Transverse colon (tissue), 4 donors: ENCODE measurements around the gene CPEB3.

ENCODE experiments used
- CTCF ChIP-seq, 5 experiments: fragments of 200-600 bp in 3 of 5; fragments of 450-650 bp in 2 of 5; sonication (generic) in 3 of 5; IDR thresholded peaks; 1 replicate in 2 of 5; 2 replicates in 3 of 5; pipeline ENCODE4 v1.5.1; 2016 to 2017; ENCODE audit warnings: antibody characterized with exemption in 5 of 5, inconsistent platforms in 3 of 5, mild to moderate bottlenecking in 2 of 5, moderate library complexity in 1 of 5
- EP300 ChIP-seq: sonication (generic); formaldehyde crosslinking; IDR thresholded peaks from one replicate; pipeline ENCODE4 v1.6.1; 2017; ENCODE audit warnings: antibody characterized with exemption, low read depth
- POLR2A ChIP-seq: fragments of 450-650 bp; IDR thresholded peaks from one replicate; pipeline ENCODE4 v1.6.1; 2016; ENCODE audit warnings: antibody characterized with exemption, mild to moderate bottlenecking, moderate library complexity
- POLR2AphosphoS5 ChIP-seq, 3 donors: sonication (generic); formaldehyde crosslinking; IDR thresholded peaks; one replicate each; pipeline ENCODE4 v1.6.1; 2016; ENCODE audit warnings: antibody characterized with exemption in 3 of 3

DNA sequence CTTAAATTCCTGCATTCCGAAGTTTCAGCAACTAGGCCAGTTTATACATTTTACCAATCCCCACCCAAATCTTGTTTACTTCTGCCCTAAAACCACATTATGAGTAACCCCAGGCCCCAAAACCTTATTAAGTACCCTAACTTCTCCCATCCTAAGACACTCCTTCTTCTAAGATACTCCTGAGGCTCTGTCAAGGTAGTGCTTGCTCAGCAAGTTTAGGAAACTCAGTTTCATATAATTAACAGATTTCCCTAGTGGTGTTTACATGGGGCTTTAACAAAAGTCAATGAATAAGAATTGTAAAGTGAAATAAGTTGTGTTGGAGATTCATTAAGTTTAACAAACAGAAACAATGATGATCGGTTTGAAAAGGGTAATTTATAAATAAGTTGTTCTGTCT is 77.8 kb downstream of the CPEB3 start:
- TF ChIP-seq CTCF (IDR thresholded peaks at IDR 0.05): no peak
- no peak for TF ChIP-seq POLR2AphosphoS5 (IDR thresholded peaks at IDR 0.05)
- TF ChIP-seq POLR2A: no peak
- no peak for TF ChIP-seq EP300
